Measurements from ENCODE around the gene GAREM1. TPM values are rescaled to one million over a fixed set of nuclear protein-coding genes. Genes with fewer than 3 reads are reported as not detected.

Gene GAREM1
- total and polyA plus RNA-seq, 2 of the 8 experiments (the other 6 are each of a cell fraction or from before 2014, with no cell fraction given): 3.6 to 9.2 TPM

GRCh38 chr18:32258558-32259204, 212.0 kb downstream of the GAREM1 start:
- Histone ChIP-seq H2BK5ac (ENCODE audit: low read depth, low read length) (no peak overlapping the region), H3K4me3 (ENCODE audit: extremely low read depth in 1 of 4, insufficient read depth in 2 of 4, low read depth in 3 of 4, low read length in 4 of 4) (no peak overlapping the region), H3K4ac (replicated peaks; ENCODE audit: insufficient read length, low read depth, low read length) (no peak overlapping the region), H4K8ac (ENCODE audit: extremely low read depth, insufficient read depth, low read length) (no peak overlapping the region), H2BK120ac (replicated peaks; ENCODE audit: low read depth, low read length) (no peak overlapping the region), H2AFZ (ENCODE audit: low read length) (no peak overlapping the region), H3K14ac (ENCODE audit: insufficient read length) (no peak overlapping the region), H4K20me1 (replicated peaks in 1 of 2; ENCODE audit: control insufficient read depth in 1 of 2, insufficient read depth in 2 of 2, low read length in 2 of 2) (no peaks in the 10 kb centered on the region), H3K36me3 (ENCODE audit: control insufficient read depth in 2 of 4, insufficient read depth in 4 of 4, low read length in 3 of 4) (no peaks in the 10 kb centered on the region), H3K27ac (ENCODE audit: low read depth, low read length) (no peak overlapping the region), H3K79me2 (ENCODE audit: control insufficient read depth in 1 of 2, insufficient read depth in 2 of 2, low read length in 2 of 2) (no peaks in the 10 kb centered on the region), H2BK12ac (ENCODE audit: low read depth, low read length) (no peak overlapping the region), H2BK20ac (ENCODE audit: low read length) (no peak overlapping the region), H3K79me1 (ENCODE audit: low read depth, low read length) (no peaks in the 10 kb centered on the region), H3K56ac (replicated peaks; ENCODE audit: insufficient read length, low read depth, low read length) (no peak overlapping the region), H4K5ac (ENCODE audit: insufficient read length, low read depth, low read length) (no peak overlapping the region), H3K4me1 (replicated peaks in 1 of 4; ENCODE audit: control insufficient read depth in 3 of 4, insufficient read depth in 4 of 4, low read length in 3 of 4) (no peaks in the 10 kb centered on the region), H4K91ac (replicated peaks; ENCODE audit: insufficient read length, low read length) (no peak overlapping the region), H3K27me3 (replicated peaks in 1 of 4; ENCODE audit: control insufficient read depth in 3 of 4, extremely low read depth in 1 of 4, insufficient read depth in 3 of 4, low read length in 3 of 4) (no peaks in the 10 kb centered on the region; a peak in 1 of 7 replicates), H2AK5ac (ENCODE audit: low read depth, low read length) (no peak overlapping the region), H3K18ac (ENCODE audit: extremely low read depth, low read length) (no peak overlapping the region), H2BK15ac (ENCODE audit: low read length) (no peak overlapping the region), H3K9me3 (ENCODE audit: insufficient read depth in 2 of 2, low read depth in 1 of 2, low read length in 1 of 2) (no peaks in the 10 kb centered on the region), H3K23me2 (ENCODE audit: low read depth, low read length) (no peaks in the 10 kb centered on the region), H3K4me2 (ENCODE audit: insufficient read depth in 1 of 2, low read depth in 2 of 2, low read length in 2 of 2) (no peak overlapping the region), H3K23ac (ENCODE audit: insufficient read length) (no peak overlapping the region), H3K9ac (replicated peaks in 1 of 4; ENCODE audit: extremely low read depth in 1 of 4, low read depth in 3 of 4, low read length in 3 of 4) (no peak overlapping the region)
- 83% methylated on average over 5 of the region's 5 CpGs; no CpG with 5 or more reads in 1 of the 2 experiments for WGBS, 2 experiments (ENCODE audit: extremely low coverage in 1 of 2, insufficient coverage in 1 of 2, insufficient read length in 1 of 2, insufficient replicate concordance in 2 of 2, low coverage in 1 of 2, low lambda C conversion rate in 2 of 2, missing lambda C conversion rate in 1 of 2)
- DNase-seq (ENCODE audit: low read depth in 1 of 2, low spot score in 2 of 2) (no peak), FAIRE-seq (no peak)
- POLR2A ChIA-PET (ENCODE audit: partially characterized antibody): no interaction called here
- CTCF ChIA-PET (ENCODE audit: partially characterized antibody): interaction anchor here (0.6 to 0.7 kb wide), 2 partner anchors 336 to 485 kb away, joined by 3 read pairs; no protein-coding TSS in a partner anchor
- no peak for TF ChIP-seq RAD21 (IDR thresholded peaks at IDR 0.05 in 1 of 2, conservative IDR thresholded peaks at IDR 0.05 in 1 of 2; ENCODE audit: low read depth in 2 of 2, low read length in 2 of 2)

Data from H1 (cell line).